NT2/D1 (cell line): ENCODE measurements around the gene LBHD2.

Experiments used
- SUZ12 ChIP-seq: IDR thresholded peaks from 2 replicates; pipeline ENCODE4 v1.6.1; 2011; ENCODE audit not compliant: insufficient read length, insufficient read depth; ENCODE audit errors: extremely low read depth
- ZNF274 ChIP-seq: IDR thresholded peaks from 2 replicates; pipeline ENCODE4 v1.6.1; 2011; ENCODE audit warnings: mild to moderate bottlenecking, low read depth, low read length

GRCh38 chr14:103099081-103099732 lies 15.2 kb downstream of the LBHD2 start:
- TF ChIP-seq SUZ12 (no peak), ZNF274 (no peak)
